Endothelial cell of umbilical vein (primary cell): ENCODE results near the gene CYFIP2. TPM values are rescaled to one million over a fixed set of nuclear protein-coding genes. Genes with fewer than 3 reads are reported as not detected.

Experiments used
- BruUV-seq: library from RNA; stranded (reverse); fragments of 400-500 nt; replicated peaks from 2 replicates; lab custom pipeline; 2021; lab: Mats Ljungman, UMichigan
- CTCF ChIA-PET: fragments of 300-600, 350-600 bp; sonication (Branson Sonifier 250); formaldehyde crosslinking; loops from one replicate; lab custom pipeline; 2021; ENCODE audit warnings: antibody characterized with exemption, inconsistent platforms; lab: Charles Lee
- POLR2A ChIA-PET: fragments of 300-600, 350-600 bp; sonication (Branson Sonifier 250); formaldehyde crosslinking; loops from one replicate; lab custom pipeline; 2021; ENCODE audit warnings: antibody characterized with exemption, inconsistent platforms; lab: Charles Lee
- DNase-seq: peaks from one replicate; pipeline ENCODE4 v3.0.0-alpha.2; 2011; ENCODE audit warnings: low read depth, low spot score
- FAIRE-seq: peaks from 2 replicates; lab custom pipeline; 2011; peaks lifted over from hg19 to GRCh38; lab: Jason Lieb, UNC
- H2AFZ ChIP-seq: 2 replicates; pipeline ENCODE4 v1.6.0; 2012; ENCODE audit warnings: low read depth, low read length, control low read depth, inconsistent platforms
- H3K27ac ChIP-seq: 2 replicates; pipeline ENCODE4 v1.5.1; 2011; ENCODE audit warnings: low read depth, mild to moderate bottlenecking, control low read depth, low read length, moderate library complexity; ENCODE audit not compliant: insufficient read depth
- H3K27me3 ChIP-seq, 2 experiments: 2 replicates each; pipeline versions ENCODE4 v1.6.0 to v1.6.1; 2011; ENCODE audit warnings: low read length in 2 of 2, mixed read lengths in 1 of 2; ENCODE audit not compliant: control insufficient read depth in 2 of 2, insufficient read depth in 2 of 2
- H3K36me3 ChIP-seq, 2 experiments: 2 replicates in 1 of 2; 3 replicates in 1 of 2; pipeline ENCODE4 v1.5.1; 2011; ENCODE audit warnings: low read length in 2 of 2, mild to moderate bottlenecking in 1 of 2, moderate library complexity in 1 of 2; ENCODE audit not compliant: control insufficient read depth in 2 of 2, insufficient read depth in 2 of 2; ENCODE audit errors: extremely low read depth in 1 of 2
- H3K4me1 ChIP-seq: 3 replicates; pipeline ENCODE4 v1.5.1; 2011; ENCODE audit warnings: mild to moderate bottlenecking, low read length; ENCODE audit not compliant: control insufficient read depth, insufficient read depth; ENCODE audit errors: extremely low read depth
- H3K4me2 ChIP-seq: 2 replicates; pipeline ENCODE4 v1.6.1; 2011; ENCODE audit warnings: low read length, control low read depth, mixed read lengths; ENCODE audit not compliant: insufficient read depth
- H3K4me3 ChIP-seq, 3 experiments: fragments of 200-600 bp in 1 of 3; sonication (generic), shearing (Covaris generic) in 1 of 3; replicated peaks in 1 of 3; 2 replicates each; pipeline ENCODE4 v1.5.1; 2011 to 2016; ENCODE audit warnings: control low read depth in 3 of 3, low read length in 3 of 3, mild to moderate bottlenecking in 2 of 3, inconsistent platforms in 1 of 3, low read depth in 1 of 3, moderate library complexity in 1 of 3; ENCODE audit not compliant: insufficient read depth in 1 of 3
- H3K79me2 ChIP-seq: 2 replicates; pipeline ENCODE4 v1.6.0; 2012; ENCODE audit warnings: low read length, inconsistent platforms; ENCODE audit not compliant: control insufficient read depth, insufficient read depth
- H3K9ac ChIP-seq: replicated peaks from 2 replicates; pipeline ENCODE3; 2011; ENCODE audit warnings: low read length, control low read depth; ENCODE audit not compliant: insufficient read depth; ENCODE audit errors: extremely low read depth
- H3K9me1 ChIP-seq: replicated peaks from 3 replicates; pipeline ENCODE4 v1.6.0; 2011; ENCODE audit warnings: mild to moderate bottlenecking, low read length; ENCODE audit not compliant: control insufficient read depth, insufficient read depth; ENCODE audit errors: extremely low read depth
- H3K9me3 ChIP-seq: replicated peaks from 2 replicates; pipeline ENCODE4 v1.5.1; 2012; ENCODE audit warnings: low read length, inconsistent platforms; ENCODE audit not compliant: control insufficient read depth, insufficient read depth
- H4K20me1 ChIP-seq: replicated peaks from 2 replicates; pipeline ENCODE3; 2011; ENCODE audit warnings: mild to moderate bottlenecking, low read length; ENCODE audit not compliant: control insufficient read depth, insufficient read depth; ENCODE audit errors: extremely low read depth
- EZH2 ChIP-seq: IDR thresholded peaks from 2 replicates; pipeline ENCODE4 v1.6.1; 2012; ENCODE audit warnings: borderline replicate concordance, low read depth, mild to moderate bottlenecking, moderate library complexity, low read length, inconsistent platforms; ENCODE audit not compliant: severe bottlenecking
- FOS ChIP-seq: IDR thresholded peaks from 2 replicates; pipeline ENCODE4 v1.6.1; 2011; ENCODE audit warnings: mild to moderate bottlenecking, low read length, moderate library complexity, borderline replicate concordance; ENCODE audit not compliant: insufficient read depth
- GATA2 ChIP-seq: IDR thresholded peaks from 2 replicates; pipeline ENCODE4 v1.7.0; 2011; ENCODE audit warnings: low read depth, mild to moderate bottlenecking, moderate library complexity, mixed read lengths, low read length; ENCODE audit not compliant: insufficient read length, insufficient read depth
- JUN ChIP-seq: IDR thresholded peaks from 2 replicates; pipeline ENCODE4 v1.6.1; 2011; ENCODE audit warnings: borderline replicate concordance, low read depth; ENCODE audit not compliant: insufficient read length, insufficient read depth
- MYC ChIP-seq: IDR thresholded peaks from one replicate; pipeline ENCODE4 v1.6.1; 2011; ENCODE audit warnings: mild to moderate bottlenecking, low read depth, low read length
- POLR2A ChIP-seq: IDR thresholded peaks from 2 replicates; pipeline ENCODE4 v1.6.1; 2012; ENCODE audit warnings: low read depth, mild to moderate bottlenecking, control low read depth, low read length
- POLR2AphosphoS5 ChIP-seq: IDR thresholded peaks from 2 replicates; pipeline ENCODE4 v1.6.1; 2012; ENCODE audit warnings: low read depth, mild to moderate bottlenecking, control low read depth, low read length, moderate library complexity; ENCODE audit not compliant: insufficient read depth
- dilution Hi-C: fragments of 300-500 bp; cut with MboI; formaldehyde crosslinking; loops from one replicate; pipeline ENCODE4 v1.15.0; 2019; ENCODE audit warnings: low sequenced_read_pairs; ENCODE audit not compliant: extremely low pct_ligation_motif_present
- intact Hi-C: fragments of 100-400 bp; cut with micrococcal nuclease; formaldehyde crosslinking; loops from one replicate; pipeline ENCODE4 v1.10.0; 2022
- polyA plus RNA-seq, 4 experiments: library from polyadenylated mRNA; depleted of rRNA in 3 of 4; stranded (reverse) in 3 of 4; unstranded in 1 of 4; fragments of >200 nt; gene quantifications; 2 replicates each; pipeline versions ENCODE4 v1.2.1 to v1.2.3, GENCODE V29; 2011 to 2012; ENCODE audit warnings: missing spikeins in 1 of 4
- total RNA-seq: library from RNA; stranded (reverse); gene quantifications from 2 replicates; pipeline ENCODE4 v1.2.3, GENCODE V29; 2021
- TF ChIP-seq, protein P1 (sequence below): IDR thresholded peaks from 2 replicates; pipeline ENCODE4 v1.6.1; 2011; ENCODE audit not compliant: insufficient read depth, insufficient read length
- TF ChIP-seq, protein P2 (sequence below), 2 donors: IDR thresholded peaks; 1 replicate in 1 of 2; 2 replicates in 1 of 2; pipeline ENCODE4 v1.5.1; 2011; ENCODE audit warnings: low read length in 2 of 2, mild to moderate bottlenecking in 2 of 2, moderate library complexity in 2 of 2, control low read depth in 1 of 2, inconsistent platforms in 1 of 2, low read depth in 1 of 2; ENCODE audit not compliant: insufficient read depth in 1 of 2; ENCODE audit errors: extremely low read depth in 1 of 2

CYFIP2 gene
- total and polyA plus RNA-seq, 2 donors (not counting 3 experiments of a cell fraction or from before 2014, with no cell fraction given): 9.2 to 22.4 TPM

DNA sequence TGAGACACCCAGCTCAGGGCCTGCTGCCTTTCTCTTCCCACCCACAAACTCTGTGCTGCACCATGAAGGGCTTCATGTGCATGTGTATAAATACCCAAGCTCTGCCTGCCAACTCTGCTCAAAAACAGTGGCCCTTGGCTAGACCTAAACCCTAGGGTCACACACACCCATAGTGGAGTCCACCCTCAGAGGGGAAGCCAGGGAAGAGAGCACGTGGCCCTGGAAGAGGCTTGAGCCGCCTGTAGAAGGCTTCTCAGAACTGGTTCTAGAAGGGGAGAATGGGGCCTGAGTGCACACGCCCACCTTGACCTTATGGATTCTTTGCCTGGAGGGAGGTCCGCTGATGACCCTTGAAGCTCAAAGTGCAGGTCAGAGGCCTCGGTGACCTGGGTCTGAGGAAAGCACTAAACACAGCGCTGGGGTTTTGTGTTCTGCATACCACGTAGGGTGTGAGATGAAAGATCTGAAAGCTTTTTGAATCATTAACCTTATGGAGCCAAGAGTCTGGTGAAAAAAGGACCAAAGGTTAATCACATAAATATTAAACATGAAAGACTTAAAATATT, 60.6 kb downstream of the CYFIP2 start:
- no TSS peak for BruUV-seq
- ChIA-PET POLR2A (no interaction called here), CTCF (interaction anchor here (1.0 to 6.1 kb wide), 7 partner anchors 10 to 418 kb away, joined by 3 to 110 read pairs (median 48); partner anchors contain the start of gene LSM11)
- H3K9me1 ChIP-seq: no peaks in the 10 kb centered on the region
- H3K9ac ChIP-seq: no peak overlapping the region
- no peak overlapping the region for H3K27ac ChIP-seq
- no peaks in the 10 kb centered on the region for H4K20me1 ChIP-seq
- FAIRE-seq: no peak
- intact Hi-C loops: no loop called here
- dilution Hi-C loops: loop anchor here (25.0 kb wide), 1 partner anchor 161 kb away; no protein-coding TSS in a partner anchor
- H3K4me3 ChIP-seq: no peak overlapping the region
- no peak for TF ChIP-seq GATA2
- no peak for TF ChIP-seq POLR2AphosphoS5
- TF ChIP-seq, protein P1, sequence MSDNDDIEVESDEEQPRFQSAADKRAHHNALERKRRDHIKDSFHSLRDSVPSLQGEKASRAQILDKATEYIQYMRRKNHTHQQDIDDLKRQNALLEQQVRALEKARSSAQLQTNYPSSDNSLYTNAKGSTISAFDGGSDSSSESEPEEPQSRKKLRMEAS: no peak
- no peak for TF ChIP-seq FOS
- TF ChIP-seq, protein P2, sequence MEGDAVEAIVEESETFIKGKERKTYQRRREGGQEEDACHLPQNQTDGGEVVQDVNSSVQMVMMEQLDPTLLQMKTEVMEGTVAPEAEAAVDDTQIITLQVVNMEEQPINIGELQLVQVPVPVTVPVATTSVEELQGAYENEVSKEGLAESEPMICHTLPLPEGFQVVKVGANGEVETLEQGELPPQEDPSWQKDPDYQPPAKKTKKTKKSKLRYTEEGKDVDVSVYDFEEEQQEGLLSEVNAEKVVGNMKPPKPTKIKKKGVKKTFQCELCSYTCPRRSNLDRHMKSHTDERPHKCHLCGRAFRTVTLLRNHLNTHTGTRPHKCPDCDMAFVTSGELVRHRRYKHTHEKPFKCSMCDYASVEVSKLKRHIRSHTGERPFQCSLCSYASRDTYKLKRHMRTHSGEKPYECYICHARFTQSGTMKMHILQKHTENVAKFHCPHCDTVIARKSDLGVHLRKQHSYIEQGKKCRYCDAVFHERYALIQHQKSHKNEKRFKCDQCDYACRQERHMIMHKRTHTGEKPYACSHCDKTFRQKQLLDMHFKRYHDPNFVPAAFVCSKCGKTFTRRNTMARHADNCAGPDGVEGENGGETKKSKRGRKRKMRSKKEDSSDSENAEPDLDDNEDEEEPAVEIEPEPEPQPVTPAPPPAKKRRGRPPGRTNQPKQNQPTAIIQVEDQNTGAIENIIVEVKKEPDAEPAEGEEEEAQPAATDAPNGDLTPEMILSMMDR (IDR thresholded peaks at IDR 0.05; ENCODE audit: extremely low read depth in 1 of 2, insufficient read depth in 1 of 2, low read depth in 1 of 2, low read length in 2 of 2): no peak
- TF ChIP-seq EZH2: no peak
- no peak for TF ChIP-seq MYC
- no peak for TF ChIP-seq POLR2A
- no peak for TF ChIP-seq JUN
- DNase-seq: no peak
- H3K36me3 ChIP-seq: no peaks in the 10 kb centered on the region
- no peak overlapping the region for H3K4me2 ChIP-seq
- H3K79me2 ChIP-seq: no peaks in the 10 kb centered on the region
- no peaks in the 10 kb centered on the region for H3K4me1 ChIP-seq
- H3K9me3 ChIP-seq: no peaks in the 10 kb centered on the region
- no peaks in the 10 kb centered on the region for H3K27me3 ChIP-seq
- H2AFZ ChIP-seq: no peak overlapping the region
